Activated gamma-delta T cell treated with Interleukin-2 at 50 U/mL for 16 hours (primary cell): Measurements from ENCODE around the gene TSHZ2.
"Not testable (repeated sequence)": the region's sequence is repeated elsewhere in the genome, so short reads cannot be mapped to it uniquely, and the experiment has no call there.

Experiments used
- DNase-seq: peaks from one replicate; pipeline ENCODE4 v3.0.0-alpha.2; 2020

The TSHZ2 gene

GRCh38 chr20:53296025-53296424 lies 323.9 kb downstream of the TSHZ2 start:
- no peak for DNase-seq

DNA sequence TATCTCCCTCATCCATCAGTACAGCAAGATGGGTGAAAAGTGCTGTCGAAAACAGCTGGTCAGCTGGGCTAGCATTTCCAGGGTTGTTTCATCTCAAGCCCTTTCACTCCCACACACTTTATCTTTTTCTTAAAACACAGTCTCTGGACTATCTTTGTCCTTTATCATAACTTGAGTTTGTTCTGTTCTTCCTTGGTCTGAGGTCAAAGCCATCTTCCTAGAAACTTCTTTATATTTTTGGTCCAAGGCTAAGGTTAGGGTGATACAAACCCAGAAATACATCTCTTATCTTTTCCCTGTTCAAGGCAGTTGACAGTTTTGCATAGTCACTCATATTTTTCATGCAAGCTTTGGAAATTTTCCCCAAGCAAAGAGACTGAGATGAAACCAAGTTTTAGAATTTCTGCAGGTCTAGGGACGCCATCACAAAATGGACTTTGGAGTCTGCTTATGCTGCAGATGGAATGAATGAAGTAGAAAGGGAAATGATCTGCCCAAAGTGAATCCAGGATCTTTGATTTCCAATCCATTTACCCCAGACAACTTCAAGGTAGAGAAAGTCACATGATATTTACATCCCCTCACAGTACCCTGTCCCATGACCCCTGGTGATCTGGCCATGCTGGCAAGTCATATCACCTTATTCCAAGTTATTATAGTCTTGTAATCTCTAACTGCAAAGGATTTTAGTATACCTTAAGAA lies 324.4 kb downstream of the TSHZ2 start:
- DNase-seq = no peak

DNA sequence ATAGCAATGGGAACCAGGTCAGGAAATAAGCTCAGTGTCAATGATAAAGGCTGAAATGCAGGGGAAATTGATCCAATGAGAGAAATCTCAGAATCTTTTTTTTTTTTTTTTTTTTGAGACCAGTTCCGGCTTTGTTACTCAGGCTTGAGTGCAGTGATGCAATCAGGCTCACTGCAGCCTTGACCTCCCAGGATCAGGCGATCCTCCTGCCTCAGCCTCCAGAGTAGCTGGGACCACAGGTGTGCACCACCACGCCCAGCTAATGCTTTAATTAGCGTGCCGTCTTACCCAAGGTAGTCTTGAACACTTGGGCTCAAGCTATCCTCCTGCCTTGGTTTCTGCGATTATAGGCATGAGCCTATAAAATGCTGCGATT lies 325.0 kb downstream of the TSHZ2 start:
- DNase-seq = no peak

DNA sequence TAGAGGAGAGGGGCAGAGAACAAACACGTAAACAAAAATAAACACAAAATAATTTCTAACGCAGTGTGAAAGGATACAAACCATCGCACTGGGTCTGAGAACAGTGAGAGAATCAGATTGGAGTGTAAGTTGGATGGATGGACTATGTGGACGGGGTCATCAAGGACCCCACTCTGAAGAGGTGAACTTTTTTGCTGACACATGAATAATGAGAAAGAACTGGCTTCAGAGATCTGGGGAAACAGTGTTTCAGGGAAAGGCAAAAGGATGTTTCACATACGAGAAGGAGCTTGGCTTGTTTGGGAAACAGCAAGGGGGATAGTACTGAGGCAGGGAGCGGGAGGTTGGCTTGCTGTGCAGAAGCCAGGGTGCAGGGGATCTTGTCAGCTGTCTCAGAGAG lies 326.1 kb downstream of the TSHZ2 start:
- no peak for DNase-seq

DNA sequence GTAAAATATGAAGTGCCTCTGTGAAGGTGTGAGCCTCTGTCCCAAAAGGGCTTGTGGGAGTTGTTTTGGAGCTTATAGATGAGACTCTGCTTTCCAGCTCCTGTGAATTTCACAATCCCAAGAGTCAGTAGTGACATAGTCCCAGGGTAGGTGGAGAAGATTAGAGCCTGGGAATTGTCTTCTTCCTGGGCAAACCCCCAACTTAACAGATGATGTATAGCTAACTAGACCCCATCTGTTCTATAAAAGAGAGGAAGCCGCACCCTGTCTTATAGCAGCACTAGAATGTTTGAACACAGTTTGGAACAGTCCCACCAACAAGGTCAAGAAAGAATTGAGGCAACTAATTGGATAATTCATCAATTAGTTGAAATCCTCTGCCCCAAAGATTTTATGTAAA lies 326.8 kb downstream of the TSHZ2 start:
- no peak for DNase-seq

GRCh38 chr20:53299831-53300230 lies 327.7 kb downstream of the TSHZ2 start:
- DNase-seq = no peak

DNA sequence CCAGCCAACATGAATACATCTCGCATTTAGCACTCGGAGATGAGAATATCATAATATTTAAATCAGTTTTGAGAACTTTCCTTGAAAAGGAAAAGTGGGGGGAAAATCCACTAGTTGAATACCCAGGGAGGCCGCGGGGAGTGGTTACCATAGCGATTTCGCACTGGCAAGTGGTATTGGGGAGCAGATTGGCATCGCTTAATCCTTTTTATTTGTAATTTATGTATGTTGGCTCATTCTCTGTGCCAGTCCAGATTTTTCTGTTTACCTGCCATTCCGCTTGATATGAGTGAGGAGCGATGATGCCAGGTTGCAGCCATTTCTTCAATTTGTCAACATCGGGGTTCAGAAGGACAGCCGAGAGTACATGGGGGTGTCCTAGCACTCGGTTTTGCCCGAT lies 329.7 kb downstream of the TSHZ2 start:
- DNase-seq = no peak

GRCh38 chr20:53302695-53303412 lies 330.7 kb downstream of the TSHZ2 start:
- no peak for DNase-seq

DNA sequence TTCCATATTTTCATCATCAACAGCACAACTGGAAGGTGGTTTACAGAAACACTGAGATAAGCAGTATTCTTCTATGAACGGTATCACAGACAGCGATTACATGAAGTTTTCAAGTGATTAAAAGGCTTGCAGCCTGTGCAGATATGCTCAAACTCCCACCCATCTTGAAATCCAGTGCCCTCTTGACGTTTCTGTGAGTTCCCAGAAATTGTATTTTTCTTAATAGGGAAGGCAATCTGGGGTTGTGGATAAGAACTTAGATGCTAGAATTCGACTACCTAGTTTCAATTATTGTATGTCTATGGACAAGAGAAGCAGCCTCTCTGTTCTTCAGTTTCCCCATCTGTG lies 331.2 kb downstream of the TSHZ2 start:
- no peak for DNase-seq

- DNase-seq = no peak
Observed at GRCh38 chr20:53304146-53304545, 332.0 kb downstream of the TSHZ2 start.

GRCh38 chr20:53306192-53306805 lies 334.1 kb downstream of the TSHZ2 start:
- no peak for DNase-seq

DNA sequence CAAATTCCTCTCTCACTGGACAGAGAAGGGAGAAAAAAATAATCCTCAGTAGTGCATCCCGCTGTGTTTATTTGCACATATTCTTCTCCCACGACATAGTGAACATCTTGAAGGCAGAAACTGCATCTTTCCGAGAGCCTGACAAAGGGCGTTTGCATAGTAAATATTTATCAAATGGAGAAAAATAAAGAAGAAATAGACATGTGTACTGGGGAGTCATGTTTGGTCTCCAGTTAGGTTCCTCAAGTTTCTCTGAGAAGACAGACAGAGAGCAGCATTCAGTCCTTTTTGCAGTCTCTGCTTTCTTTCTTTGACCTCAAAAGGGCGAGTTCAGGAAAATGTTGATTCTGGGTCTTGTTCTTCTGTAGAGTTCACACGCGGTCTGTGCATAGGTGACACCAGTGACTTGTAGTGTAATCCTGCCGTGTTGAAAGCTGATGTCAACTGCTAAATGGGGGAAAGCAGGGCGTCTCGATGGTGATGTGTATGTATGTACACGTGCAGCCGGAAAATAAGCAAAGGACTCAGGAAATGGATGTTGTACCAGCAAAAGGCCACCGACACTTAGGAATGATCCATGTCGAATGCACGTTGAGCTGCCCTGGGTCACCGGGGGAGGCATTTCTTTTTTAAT lies 335.9 kb downstream of the TSHZ2 start:
- no peak for DNase-seq

GRCh38 chr20:53309515-53309914 lies 337.4 kb downstream of the TSHZ2 start:
- no peak for DNase-seq

DNA sequence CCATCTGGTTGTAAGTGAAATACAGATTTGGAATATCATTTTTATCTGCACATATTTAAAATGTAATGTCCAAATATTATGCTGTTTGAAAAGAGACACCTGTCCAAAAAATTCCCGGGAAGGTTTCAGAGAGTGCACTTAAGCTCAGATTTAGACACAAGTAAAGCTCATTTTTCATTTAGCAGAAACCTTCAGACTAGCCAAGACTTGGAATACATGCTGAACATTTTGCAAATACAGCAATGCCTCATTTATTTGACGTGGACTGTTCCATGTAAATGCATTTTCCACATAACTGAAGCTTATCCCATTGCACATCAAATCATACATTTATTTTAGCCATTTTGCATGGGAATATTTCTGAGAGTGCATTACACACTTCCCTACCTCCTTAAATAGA lies 340.8 kb downstream of the TSHZ2 start:
- no peak for DNase-seq

- no peak for DNase-seq
Observed at GRCh38 chr20:53316206-53316937, 344.2 kb downstream of the TSHZ2 start.

DNA sequence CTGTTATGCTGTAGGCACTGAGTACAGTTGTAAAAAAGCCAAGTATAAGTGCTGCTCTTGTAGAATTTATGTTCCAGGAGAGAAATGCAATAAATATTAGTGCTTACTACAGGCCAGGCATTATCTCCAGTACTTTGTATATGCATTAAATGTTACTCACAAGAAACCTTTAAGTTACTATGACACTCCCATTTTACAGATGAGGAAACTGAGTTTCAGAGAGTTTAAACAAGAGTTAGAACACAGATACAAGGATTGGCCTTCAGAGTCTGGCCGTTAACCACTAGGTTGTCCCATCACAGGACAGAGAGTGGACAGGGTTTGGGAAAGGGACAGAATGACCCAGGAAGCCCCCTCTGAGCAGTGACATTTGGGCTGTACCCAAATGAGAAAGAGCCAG lies 347.0 kb downstream of the TSHZ2 start:
- DNase-seq = no peak

GRCh38 chr20:53319716-53320115 lies 347.6 kb downstream of the TSHZ2 start:
- no peak for DNase-seq

- DNase-seq = no peak
Observed at GRCh38 chr20:53320701-53321100, 348.5 kb downstream of the TSHZ2 start.

DNA sequence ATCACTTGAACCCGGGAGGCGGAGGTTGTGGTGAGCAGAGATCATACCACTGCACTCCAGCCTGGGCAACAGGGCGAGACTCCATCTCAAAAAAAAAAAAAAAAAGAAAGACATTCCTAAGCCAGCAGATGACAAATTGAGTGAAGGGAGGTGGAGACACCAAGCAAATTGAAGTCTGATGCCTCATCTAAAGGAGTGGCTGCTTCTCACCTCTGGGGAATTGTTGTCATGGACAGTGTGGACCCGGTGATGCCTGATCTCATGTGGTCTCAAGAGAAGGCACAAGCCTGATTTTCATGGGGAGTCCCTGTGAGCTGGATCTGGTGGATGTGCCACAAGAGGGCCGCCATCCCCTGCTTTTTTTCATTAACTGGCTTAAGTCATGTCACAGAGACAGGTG lies 349.4 kb downstream of the TSHZ2 start:
- DNase-seq = no peak

DNA sequence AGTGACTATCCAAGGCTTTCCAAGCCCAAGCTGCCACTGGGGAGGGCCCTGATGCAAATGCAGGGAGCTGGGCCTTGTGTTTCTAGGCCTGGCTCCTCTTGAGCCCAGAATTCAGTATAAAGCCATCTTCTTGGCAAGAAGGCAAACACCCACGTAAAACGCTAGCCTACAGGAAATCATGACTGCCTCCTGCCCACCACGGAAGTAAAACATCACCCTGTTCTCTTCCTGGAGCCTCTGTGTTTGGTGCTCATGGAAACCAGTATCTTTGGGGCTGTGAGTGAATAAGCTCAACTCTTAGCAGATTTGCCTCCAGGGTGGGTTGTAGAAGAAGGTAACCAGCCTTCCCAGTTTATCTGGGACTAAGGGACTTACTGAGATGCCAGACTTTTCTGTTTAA lies 350.5 kb downstream of the TSHZ2 start:
- no peak for DNase-seq

GRCh38 chr20:53323460-53323859 lies 351.3 kb downstream of the TSHZ2 start:
- DNase-seq = not testable (repeated sequence)

GRCh38 chr20:53324816-53325215 lies 352.7 kb downstream of the TSHZ2 start:
- no peak for DNase-seq

- no peak for DNase-seq
Observed at GRCh38 chr20:53328961-53329360, 356.8 kb downstream of the TSHZ2 start.
